ENCODE data around the gene PALMD.

DNA sequence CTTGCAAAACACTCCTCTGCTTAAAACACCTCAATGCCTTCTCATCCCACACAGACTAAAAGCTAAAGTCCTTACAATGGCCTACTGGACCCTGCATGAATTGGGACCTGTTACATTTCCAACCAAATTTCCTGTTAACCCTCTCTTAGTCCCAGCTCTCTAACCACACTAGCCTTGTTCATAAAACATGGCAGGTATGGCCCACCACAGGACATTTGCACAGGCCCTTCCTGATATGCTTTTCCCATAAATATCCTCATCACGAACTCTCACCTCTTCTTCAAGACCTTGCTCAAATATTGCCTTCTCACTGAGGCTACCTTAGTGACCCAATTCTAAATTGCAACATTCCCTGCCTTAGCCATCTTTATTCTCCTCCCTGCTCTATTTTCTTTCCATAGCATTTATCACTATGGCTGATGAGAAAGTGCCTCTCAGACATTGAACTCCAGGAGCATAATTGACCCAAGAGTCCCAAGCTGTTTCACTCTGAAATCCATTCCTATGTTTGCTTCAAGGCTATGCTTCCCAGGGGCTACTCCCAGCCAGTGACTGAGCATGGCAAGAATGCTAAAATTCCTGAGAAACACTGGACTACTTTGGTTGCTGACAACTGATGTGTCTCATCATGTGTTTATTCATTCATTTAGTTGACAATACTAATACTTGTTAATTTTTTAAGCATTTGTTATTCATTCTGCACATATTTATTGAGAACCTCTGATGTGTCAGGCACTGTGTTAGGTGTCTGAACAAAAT, 2.7 kb upstream of the PALMD start:
- TF ChIP-seq, protein P1, sequence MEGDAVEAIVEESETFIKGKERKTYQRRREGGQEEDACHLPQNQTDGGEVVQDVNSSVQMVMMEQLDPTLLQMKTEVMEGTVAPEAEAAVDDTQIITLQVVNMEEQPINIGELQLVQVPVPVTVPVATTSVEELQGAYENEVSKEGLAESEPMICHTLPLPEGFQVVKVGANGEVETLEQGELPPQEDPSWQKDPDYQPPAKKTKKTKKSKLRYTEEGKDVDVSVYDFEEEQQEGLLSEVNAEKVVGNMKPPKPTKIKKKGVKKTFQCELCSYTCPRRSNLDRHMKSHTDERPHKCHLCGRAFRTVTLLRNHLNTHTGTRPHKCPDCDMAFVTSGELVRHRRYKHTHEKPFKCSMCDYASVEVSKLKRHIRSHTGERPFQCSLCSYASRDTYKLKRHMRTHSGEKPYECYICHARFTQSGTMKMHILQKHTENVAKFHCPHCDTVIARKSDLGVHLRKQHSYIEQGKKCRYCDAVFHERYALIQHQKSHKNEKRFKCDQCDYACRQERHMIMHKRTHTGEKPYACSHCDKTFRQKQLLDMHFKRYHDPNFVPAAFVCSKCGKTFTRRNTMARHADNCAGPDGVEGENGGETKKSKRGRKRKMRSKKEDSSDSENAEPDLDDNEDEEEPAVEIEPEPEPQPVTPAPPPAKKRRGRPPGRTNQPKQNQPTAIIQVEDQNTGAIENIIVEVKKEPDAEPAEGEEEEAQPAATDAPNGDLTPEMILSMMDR (IDR thresholded peaks at IDR 0.05), result no peak
- TF ChIP-seq POLR2AphosphoS5 (IDR thresholded peaks at IDR 0.05; ENCODE audit: low read depth, low read length), result no peak
- TF ChIP-seq, protein P2, sequence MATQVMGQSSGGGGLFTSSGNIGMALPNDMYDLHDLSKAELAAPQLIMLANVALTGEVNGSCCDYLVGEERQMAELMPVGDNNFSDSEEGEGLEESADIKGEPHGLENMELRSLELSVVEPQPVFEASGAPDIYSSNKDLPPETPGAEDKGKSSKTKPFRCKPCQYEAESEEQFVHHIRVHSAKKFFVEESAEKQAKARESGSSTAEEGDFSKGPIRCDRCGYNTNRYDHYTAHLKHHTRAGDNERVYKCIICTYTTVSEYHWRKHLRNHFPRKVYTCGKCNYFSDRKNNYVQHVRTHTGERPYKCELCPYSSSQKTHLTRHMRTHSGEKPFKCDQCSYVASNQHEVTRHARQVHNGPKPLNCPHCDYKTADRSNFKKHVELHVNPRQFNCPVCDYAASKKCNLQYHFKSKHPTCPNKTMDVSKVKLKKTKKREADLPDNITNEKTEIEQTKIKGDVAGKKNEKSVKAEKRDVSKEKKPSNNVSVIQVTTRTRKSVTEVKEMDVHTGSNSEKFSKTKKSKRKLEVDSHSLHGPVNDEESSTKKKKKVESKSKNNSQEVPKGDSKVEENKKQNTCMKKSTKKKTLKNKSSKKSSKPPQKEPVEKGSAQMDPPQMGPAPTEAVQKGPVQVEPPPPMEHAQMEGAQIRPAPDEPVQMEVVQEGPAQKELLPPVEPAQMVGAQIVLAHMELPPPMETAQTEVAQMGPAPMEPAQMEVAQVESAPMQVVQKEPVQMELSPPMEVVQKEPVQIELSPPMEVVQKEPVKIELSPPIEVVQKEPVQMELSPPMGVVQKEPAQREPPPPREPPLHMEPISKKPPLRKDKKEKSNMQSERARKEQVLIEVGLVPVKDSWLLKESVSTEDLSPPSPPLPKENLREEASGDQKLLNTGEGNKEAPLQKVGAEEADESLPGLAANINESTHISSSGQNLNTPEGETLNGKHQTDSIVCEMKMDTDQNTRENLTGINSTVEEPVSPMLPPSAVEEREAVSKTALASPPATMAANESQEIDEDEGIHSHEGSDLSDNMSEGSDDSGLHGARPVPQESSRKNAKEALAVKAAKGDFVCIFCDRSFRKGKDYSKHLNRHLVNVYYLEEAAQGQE (IDR thresholded peaks at IDR 0.05; ENCODE audit: insufficient read depth in 1 of 2, low read depth in 2 of 2, low read length in 1 of 2), result no peak
- TF ChIP-seq SIN3A (IDR thresholded peaks at IDR 0.05; ENCODE audit: borderline replicate concordance, insufficient read depth, low read depth, low read length), result no peak

All from Panc1 (cell line).